ENCODE data around the gene DPYSL4.
A peak's percentile ranks its signal among the peaks of the same experiment; 100 is the strongest.
"Not testable (repeated sequence)": the region's sequence is repeated elsewhere in the genome, so short reads cannot be mapped to it uniquely, and the experiment has no call there.

The DPYSL4 gene

DNA sequence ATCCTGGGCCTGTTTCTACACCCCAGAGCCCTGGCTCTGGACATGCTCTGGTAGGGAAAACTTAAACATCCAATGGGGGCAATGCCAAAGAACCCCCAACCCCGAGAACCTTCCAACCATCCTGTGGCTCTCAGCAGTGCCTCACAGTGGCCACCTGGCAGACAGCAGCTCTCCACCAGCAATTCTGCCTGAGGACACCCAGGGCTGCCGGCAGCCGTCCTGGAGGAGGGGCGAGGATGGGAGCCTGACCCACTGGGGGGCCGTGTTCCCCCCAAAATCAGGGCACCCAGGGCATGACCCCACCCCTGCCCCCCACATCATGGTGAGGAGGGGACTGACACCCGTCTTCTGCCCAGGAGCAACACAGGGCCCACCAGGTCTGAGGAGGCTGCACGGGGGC, 32.7 kb downstream of the DPYSL4 start:
- DNase-seq (ENCODE audit: extremely low spot score): no peak
- TF ChIP-seq, protein P1, sequence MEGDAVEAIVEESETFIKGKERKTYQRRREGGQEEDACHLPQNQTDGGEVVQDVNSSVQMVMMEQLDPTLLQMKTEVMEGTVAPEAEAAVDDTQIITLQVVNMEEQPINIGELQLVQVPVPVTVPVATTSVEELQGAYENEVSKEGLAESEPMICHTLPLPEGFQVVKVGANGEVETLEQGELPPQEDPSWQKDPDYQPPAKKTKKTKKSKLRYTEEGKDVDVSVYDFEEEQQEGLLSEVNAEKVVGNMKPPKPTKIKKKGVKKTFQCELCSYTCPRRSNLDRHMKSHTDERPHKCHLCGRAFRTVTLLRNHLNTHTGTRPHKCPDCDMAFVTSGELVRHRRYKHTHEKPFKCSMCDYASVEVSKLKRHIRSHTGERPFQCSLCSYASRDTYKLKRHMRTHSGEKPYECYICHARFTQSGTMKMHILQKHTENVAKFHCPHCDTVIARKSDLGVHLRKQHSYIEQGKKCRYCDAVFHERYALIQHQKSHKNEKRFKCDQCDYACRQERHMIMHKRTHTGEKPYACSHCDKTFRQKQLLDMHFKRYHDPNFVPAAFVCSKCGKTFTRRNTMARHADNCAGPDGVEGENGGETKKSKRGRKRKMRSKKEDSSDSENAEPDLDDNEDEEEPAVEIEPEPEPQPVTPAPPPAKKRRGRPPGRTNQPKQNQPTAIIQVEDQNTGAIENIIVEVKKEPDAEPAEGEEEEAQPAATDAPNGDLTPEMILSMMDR (IDR thresholded peaks at IDR 0.05; ENCODE audit: control extremely low read depth, extremely low read depth, low read depth, missing control alignments): no peak
- ChIA-PET CTCF (no interaction called here), POLR2A (no interaction called here)

DNA sequence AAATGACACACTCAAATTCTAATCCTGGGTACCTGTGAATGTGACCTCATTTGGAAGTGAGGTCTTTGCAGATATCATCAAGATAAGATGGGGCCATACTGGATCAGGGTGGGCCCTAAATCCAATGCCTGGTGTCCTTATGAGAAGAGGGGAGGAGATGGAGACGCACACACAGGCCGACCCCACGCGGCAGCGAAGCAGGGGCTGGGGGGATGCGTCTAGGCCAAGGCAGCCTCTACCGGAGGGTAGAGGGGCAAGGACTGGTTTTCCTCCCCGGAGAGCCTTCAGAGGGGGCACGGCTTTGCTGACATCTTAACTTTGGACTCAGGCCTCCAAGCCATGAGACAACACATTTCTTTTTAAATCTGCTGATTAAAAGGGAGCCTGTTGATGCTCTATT, 33.3 kb downstream of the DPYSL4 start:
- no peak for DNase-seq (ENCODE audit: extremely low spot score)
- TF ChIP-seq, protein P1 (IDR thresholded peaks at IDR 0.05; ENCODE audit: control extremely low read depth, extremely low read depth, low read depth, missing control alignments): no peak
- CTCF ChIA-PET: no interaction called here
- POLR2A ChIA-PET: no interaction called here

DNA sequence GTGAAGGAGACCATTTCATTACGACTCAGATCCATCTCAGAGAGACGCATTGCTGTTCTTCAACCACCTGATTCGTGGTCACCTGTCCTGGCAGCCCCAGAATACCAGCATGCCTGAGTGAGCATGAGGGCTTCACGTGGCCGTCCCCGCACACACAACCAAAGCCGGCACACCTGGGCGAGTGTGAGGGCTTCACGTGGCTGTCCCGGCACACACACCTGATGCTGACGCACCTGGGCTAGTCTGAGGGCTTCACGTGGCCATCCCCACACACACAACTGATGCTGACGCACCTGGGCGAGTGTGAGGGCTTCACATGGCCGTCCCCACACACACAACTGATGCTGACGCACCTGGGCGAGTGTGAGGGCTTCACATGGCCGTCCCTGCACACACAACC, 34.2 kb downstream of the DPYSL4 start:
- CTCF ChIA-PET, POLR2A ChIA-PET: not testable (repeated sequence)

DNA sequence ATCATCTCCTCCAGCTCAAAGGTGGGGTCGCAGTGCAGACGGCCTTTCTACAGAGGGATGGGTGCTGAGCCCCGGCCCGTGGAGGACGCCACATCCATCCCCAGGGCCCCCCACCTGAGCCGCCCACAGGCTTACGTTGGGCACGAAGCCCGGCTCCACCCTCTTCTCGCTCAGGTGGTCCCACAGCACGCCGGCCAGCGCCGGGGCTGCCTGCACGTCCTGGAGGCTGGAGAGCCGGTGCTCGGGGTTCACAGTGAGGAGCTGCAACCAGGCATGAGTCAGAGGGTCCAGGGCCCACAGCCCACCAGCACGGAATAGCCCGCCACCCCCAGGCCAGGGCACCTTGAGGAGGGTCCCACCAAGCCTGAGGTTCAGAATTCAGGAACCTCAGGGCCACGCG, 36.0 kb downstream of the DPYSL4 start:
- no peak for DNase-seq (ENCODE audit: extremely low spot score)
- ChIA-PET POLR2A (no interaction called here), CTCF (interaction anchor here (3.1 kb wide), 1 partner anchor 130 kb away, joined by 9 read pairs; no protein-coding TSS in a partner anchor)
- TF ChIP-seq, protein P1 (IDR thresholded peaks at IDR 0.05; ENCODE audit: control extremely low read depth, extremely low read depth, low read depth, missing control alignments): no peak

More for the DNA sequence above, 34.2 kb downstream of the DPYSL4 start:
- DNase-seq (ENCODE audit: extremely low spot score): not testable (repeated sequence)

DNA sequence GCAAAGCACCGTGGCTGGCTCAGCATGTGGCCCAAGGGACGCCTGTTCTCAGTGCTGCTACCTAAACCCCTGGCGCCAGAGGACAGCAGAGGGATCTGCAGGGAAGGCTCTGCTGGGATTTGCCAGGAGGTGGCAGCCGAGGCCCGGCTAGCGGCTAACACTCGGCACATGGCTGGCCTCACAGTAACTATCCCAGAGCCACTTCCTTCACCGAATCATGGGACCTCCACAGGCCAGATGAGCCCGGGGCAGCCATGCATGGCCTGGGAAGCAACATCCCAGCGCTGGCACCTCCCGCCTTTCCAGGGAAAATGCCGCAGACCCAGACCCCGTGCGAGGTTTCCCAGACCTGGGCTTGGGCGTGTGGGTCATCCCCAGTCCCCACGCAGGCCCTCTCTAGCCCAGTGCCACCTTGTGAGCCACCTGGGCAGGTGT, 36.4 kb downstream of the DPYSL4 start:
- ChIA-PET POLR2A (no interaction called here), CTCF (interaction anchor here (3.1 kb wide), 1 partner anchor 130 kb away, joined by 9 read pairs; no protein-coding TSS in a partner anchor)
- TF ChIP-seq, protein P1 (IDR thresholded peaks at IDR 0.05; ENCODE audit: control extremely low read depth, extremely low read depth, low read depth, missing control alignments): peak; percentile 72
- DNase-seq (ENCODE audit: extremely low spot score): peak; percentile 90

DNA sequence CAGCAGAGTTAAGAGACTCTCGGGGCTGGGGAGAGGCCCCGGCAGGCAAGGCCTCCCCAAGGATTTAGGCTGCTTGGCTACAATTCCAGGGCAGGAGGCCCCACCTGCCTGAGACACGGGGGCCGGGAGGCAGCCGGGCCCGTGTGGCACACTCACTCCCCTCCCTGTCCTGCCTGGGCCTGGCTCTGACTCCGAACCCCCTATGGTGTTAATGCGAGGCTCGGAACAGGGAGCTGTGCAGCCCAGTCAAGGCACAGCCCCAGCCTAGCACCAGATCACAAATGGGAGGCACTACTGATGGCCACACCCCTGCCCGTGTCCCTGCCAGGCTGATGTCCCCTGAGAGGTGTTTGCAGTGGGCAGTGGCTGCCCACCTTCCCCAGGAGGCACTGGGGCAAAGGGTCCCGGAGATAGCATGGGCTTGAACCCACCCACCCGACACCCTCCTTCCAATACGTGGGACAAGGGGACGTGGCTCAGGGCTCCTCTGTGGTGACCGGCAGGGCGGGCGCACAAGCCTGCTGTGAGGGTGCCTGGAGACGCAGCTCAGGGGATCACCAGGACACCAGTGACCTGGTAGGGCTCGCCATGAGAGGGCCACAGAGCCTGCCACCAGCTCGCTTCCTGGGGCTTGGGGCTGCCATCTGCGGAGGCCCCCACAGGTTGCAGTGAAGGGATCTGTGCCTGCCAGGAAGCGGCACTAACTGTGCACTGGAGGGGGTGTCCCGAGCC, 37.0 kb downstream of the DPYSL4 start:
- ChIA-PET POLR2A (no interaction called here), CTCF (interaction anchor here (3.1 kb wide), 1 partner anchor 129 kb away, joined by 9 read pairs; no protein-coding TSS in a partner anchor)
- DNase-seq (ENCODE audit: extremely low spot score): no peak
- TF ChIP-seq, protein P1 (IDR thresholded peaks at IDR 0.05; ENCODE audit: control extremely low read depth, extremely low read depth, low read depth, missing control alignments): no peak

DNA sequence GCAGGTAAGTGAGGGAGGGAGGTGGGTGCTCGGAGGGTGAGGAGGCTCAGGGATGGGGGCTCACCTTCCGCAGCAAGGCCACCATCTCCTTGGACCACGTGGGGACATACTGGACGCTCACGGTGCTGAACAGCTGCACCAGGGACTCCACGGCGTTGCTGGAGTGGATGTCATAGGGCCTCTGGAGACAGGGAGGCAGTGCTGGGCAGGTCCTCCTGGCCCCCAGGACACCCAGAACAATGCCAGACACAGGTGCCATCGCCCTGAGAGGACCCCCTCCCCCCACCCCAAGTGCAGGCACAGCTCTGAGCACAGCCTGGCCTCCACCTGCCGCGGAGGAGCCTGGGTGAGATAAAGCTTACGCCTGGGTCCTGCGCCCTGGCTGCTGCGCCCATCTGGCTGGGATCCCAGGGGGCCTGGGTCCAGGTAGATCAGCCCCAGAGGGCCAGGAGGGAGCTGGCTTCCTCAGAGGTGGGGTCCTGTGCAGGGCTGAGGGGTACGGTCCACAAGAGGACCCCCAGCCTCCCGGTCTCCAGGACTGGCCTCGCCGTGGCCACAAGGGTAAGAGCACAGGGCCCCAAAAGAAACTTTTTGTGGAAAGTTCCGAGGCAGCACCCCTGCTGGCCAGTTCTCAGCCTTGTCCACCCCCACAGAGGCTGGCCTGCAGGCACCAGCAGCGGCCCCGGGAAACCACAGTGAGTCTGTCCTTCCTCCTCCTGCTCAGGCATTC, 37.8 kb downstream of the DPYSL4 start:
- ChIA-PET POLR2A (no interaction called here), CTCF (interaction anchor here (3.1 kb wide), 1 partner anchor 128 kb away, joined by 9 read pairs; no protein-coding TSS in a partner anchor)
- TF ChIP-seq, protein P1 (IDR thresholded peaks at IDR 0.05; ENCODE audit: control extremely low read depth, extremely low read depth, low read depth, missing control alignments): no peak
- DNase-seq (ENCODE audit: extremely low spot score): no peak
